SK-N-SH (cell line): Measurements from ENCODE around the gene GOLGA3. TPM values are rescaled to one million over a fixed set of nuclear protein-coding genes. Genes with fewer than 3 reads are reported as not detected.

ENCODE experiments used
- CTCF ChIA-PET: fragments of 300-600, 350-600 bp; formaldehyde crosslinking; extraction: SDS; loops from one replicate; lab custom pipeline; 2021; lab: Yijun Ruan, JAX
- POLR2A ChIA-PET: fragments of 350-600 bp; sonication (Branson Sonifier 250); formaldehyde crosslinking; extraction: SDS; loops from one replicate; lab custom pipeline; 2020; ENCODE audit warnings: antibody characterized with exemption, inconsistent platforms; lab: Yijun Ruan, JAX
- DNase-seq: peaks from one replicate; pipeline ENCODE4 v3.0.0; 2012
- H2AFZ ChIP-seq: fragments of 200-600 bp; sonication (generic); 2 replicates; pipeline ENCODE4 v1.8.1; 2016; ENCODE audit warnings: antibody characterized with exemption, mild to moderate bottlenecking, low read depth
- H3F3A ChIP-seq: fragments of 200-600 bp; sonication (generic); replicated peaks from 2 replicates; pipeline ENCODE3; 2016; ENCODE audit warnings: antibody characterized with exemption, mild to moderate bottlenecking; ENCODE audit not compliant: insufficient read depth
- H3K27ac ChIP-seq, 2 experiments: fragments of 200-500 bp in 1 of 2; fragments of 200-600 bp in 1 of 2; sonication (Bioruptor generic) in 1 of 2; sonication (generic), shearing (Covaris generic) in 1 of 2; 2 replicates each; pipeline versions ENCODE4 v1.5.1 to v1.6.1; 2014 to 2016; ENCODE audit warnings: low read depth in 2 of 2, inconsistent platforms in 1 of 2, low read length in 1 of 2, mild to moderate bottlenecking in 1 of 2, mixed read lengths in 1 of 2
- H3K27me3 ChIP-seq: fragments of 200-600 bp; sonication (generic), shearing (Covaris generic); 2 replicates; pipeline ENCODE4 v1.6.1; 2016; ENCODE audit warnings: mixed run types; ENCODE audit not compliant: insufficient read depth
- H3K36me3 ChIP-seq, 2 experiments: fragments of 200-500 bp in 1 of 2; fragments of 200-600 bp in 1 of 2; sonication (Bioruptor generic) in 1 of 2; sonication (generic) in 1 of 2; replicated peaks in 1 of 2; 2 replicates each; pipeline versions ENCODE3 to v1.5.1; 2014 to 2016; ENCODE audit warnings: low read length in 1 of 2, mild to moderate bottlenecking in 1 of 2; ENCODE audit not compliant: insufficient read depth in 2 of 2, control insufficient read depth in 1 of 2
- H3K4me1 ChIP-seq, 2 experiments: fragments of 200-500 bp in 1 of 2; fragments of 200-600 bp in 1 of 2; sonication (Bioruptor generic) in 1 of 2; sonication (generic), shearing (Covaris generic) in 1 of 2; 2 replicates each; pipeline versions ENCODE4 v1.5.1 to v1.6.1; 2014 to 2016; ENCODE audit warnings: low read depth in 1 of 2, low read length in 1 of 2, mixed run types in 1 of 2; ENCODE audit not compliant: insufficient read depth in 2 of 2, control insufficient read depth in 1 of 2
- H3K4me2 ChIP-seq: fragments of 200-600 bp; sonication (generic), shearing (Covaris generic); 2 replicates; pipeline ENCODE4 v1.6.1; 2017; ENCODE audit warnings: mixed run types
- H3K4me3 ChIP-seq, 2 experiments: fragments of 200-500 bp in 1 of 2; fragments of 200-600 bp in 1 of 2; sonication (Bioruptor generic) in 1 of 2; sonication (generic), shearing (Covaris generic) in 1 of 2; 2 replicates each; pipeline versions ENCODE4 v1.5.1 to v1.8.1; 2014 to 2016; ENCODE audit warnings: low read depth in 2 of 2, inconsistent platforms in 1 of 2, low read length in 1 of 2, mild to moderate bottlenecking in 1 of 2, mixed read lengths in 1 of 2, moderate library complexity in 1 of 2
- H3K79me2 ChIP-seq: fragments of 200-600 bp; sonication (generic); 2 replicates; pipeline ENCODE4 v1.8.1; 2017; ENCODE audit warnings: mild to moderate bottlenecking; ENCODE audit not compliant: insufficient read depth
- H3K9ac ChIP-seq: fragments of 200-600 bp; sonication (generic); 2 replicates; pipeline ENCODE4 v1.6.1; 2017; ENCODE audit warnings: mixed run types
- H3K9me2 ChIP-seq: fragments of 200-600 bp; sonication (generic); 2 replicates; pipeline ENCODE4 v1.6.1; 2017; ENCODE audit warnings: mixed run types
- H3K9me3 ChIP-seq: fragments of 200-600 bp; sonication (generic); 2 replicates; pipeline ENCODE4 v1.6.1; 2017; ENCODE audit warnings: mixed run types, mild to moderate bottlenecking, moderate library complexity
- H4K20me1 ChIP-seq: fragments of 200-600 bp; sonication (generic); 2 replicates; pipeline ENCODE4 v1.6.1; 2017; ENCODE audit warnings: mild to moderate bottlenecking, mixed run types; ENCODE audit not compliant: insufficient read depth
- CTCF ChIP-seq: fragments of 200-600 bp; sonication (generic); IDR thresholded peaks from 2 replicates; pipeline ENCODE4 v1.6.1; 2017; ENCODE audit warnings: antibody characterized with exemption, mild to moderate bottlenecking, moderate library complexity
- EP300 ChIP-seq, 2 experiments: IDR thresholded peaks; 2 replicates each; pipeline versions ENCODE4 v1.4.0 to v1.6.1; 2012; ENCODE audit warnings: borderline replicate concordance in 1 of 2, low read depth in 1 of 2, low read length in 1 of 2
- FOSL2 ChIP-seq: IDR thresholded peaks from 2 replicates; pipeline ENCODE4 v1.4.0; 2012; ENCODE audit warnings: low read depth, mild to moderate bottlenecking, moderate library complexity, borderline replicate concordance
- GABPA ChIP-seq: IDR thresholded peaks from 2 replicates; pipeline ENCODE4 v1.4.0; 2012; ENCODE audit warnings: low read depth, mild to moderate bottlenecking
- JUND ChIP-seq: IDR thresholded peaks from 2 replicates; pipeline ENCODE4 v1.4.0; 2012
- MEF2A ChIP-seq: IDR thresholded peaks from 2 replicates; pipeline ENCODE4 v1.4.0; 2012; ENCODE audit warnings: low read depth, borderline replicate concordance
- NFIC ChIP-seq: IDR thresholded peaks from 2 replicates; pipeline ENCODE4 v1.4.0; 2012; ENCODE audit warnings: borderline replicate concordance
- PBX3 ChIP-seq: IDR thresholded peaks from 2 replicates; pipeline ENCODE4; 2012
- POLR2AphosphoS5 ChIP-seq: IDR thresholded peaks from 2 replicates; pipeline ENCODE4 v1.6.1; 2012; ENCODE audit warnings: low read depth, low read length
- RAD21 ChIP-seq: IDR thresholded peaks from 2 replicates; pipeline ENCODE4 v1.6.1; 2012; ENCODE audit warnings: mild to moderate bottlenecking, low read length
- RCOR1 ChIP-seq: fragments of 150-350 bp; IDR thresholded peaks from 2 replicates; pipeline ENCODE4 v1.6.1; 2017; ENCODE audit warnings: antibody characterized with exemption, low read length
- REST ChIP-seq: IDR thresholded peaks from 2 replicates; pipeline ENCODE4 v1.6.1; 2012; ENCODE audit warnings: mild to moderate bottlenecking, low read depth, low read length, moderate library complexity
- TAF1 ChIP-seq: IDR thresholded peaks from 2 replicates; pipeline ENCODE4 v1.6.1; 2012; ENCODE audit warnings: low read depth, mild to moderate bottlenecking, low read length, moderate library complexity, borderline replicate concordance
- USF2 ChIP-seq: fragments of 150-350 bp; IDR thresholded peaks from 2 replicates; pipeline ENCODE4 v1.6.1; 2017; ENCODE audit warnings: antibody characterized with exemption, low read length, low read depth, borderline replicate concordance
- ZBTB33 ChIP-seq: IDR thresholded peaks from 2 replicates; pipeline ENCODE4 v1.4.0; 2012; ENCODE audit warnings: low read depth, borderline replicate concordance
- WGBS: methylation state at CpG from one replicate; pipeline ENCODE4 v1.1.6; 2017; ENCODE audit warnings: low lambda C conversion rate; 5-methylcytosine and 5-hydroxymethylcytosine counted together
- polyA plus RNA-seq, 3 experiments: library from polyadenylated mRNA; depleted of rRNA; stranded (reverse); fragments of >200 nt; gene quantifications; 2 replicates each; pipeline ENCODE4 v1.2.3, GENCODE V29; 2012

The GOLGA3 gene
- polyA plus RNA-seq, 1 of the 3 experiments (the other 2 are of a cell fraction) = 16.9 TPM

GRCh38 chr12:132874175-132874574, 45.5 kb upstream of the GOLGA3 start:
- no peaks in the 10 kb centered on the region for H4K20me1 ChIP-seq
- H2AFZ ChIP-seq = no peak overlapping the region
- no peak overlapping the region for H3K9ac ChIP-seq
- DNase-seq = no peak
- WGBS = 90% methylated on average over 7 of the region's 11 CpGs
- H3K27ac ChIP-seq = no peak overlapping the region
- TF ChIP-seq NFIC = no peak
- TF ChIP-seq, all 33 proteins: peak for 0
- no peaks in the 10 kb centered on the region for H3K4me1 ChIP-seq
- no peaks in the 10 kb centered on the region for H3K27me3 ChIP-seq
- ChIA-PET POLR2A (no interaction called here), CTCF (no interaction called here)
- H3K4me2 ChIP-seq = no peak overlapping the region
- peaks cover 43% of the 10 kb centered on the region for H3K79me2 ChIP-seq
- H3F3A ChIP-seq = peaks cover 3% of the 10 kb centered on the region
- H3K36me3 ChIP-seq = peaks cover 55 to 68% of the 10 kb centered on the region in 2 experiments
- H3K9me2 ChIP-seq = no peaks in the 10 kb centered on the region
- no peak overlapping the region for H3K4me3 ChIP-seq
- H3K9me3 ChIP-seq = no peaks in the 10 kb centered on the region

GRCh38 chr12:132873724-132874123, 45.1 kb upstream of the GOLGA3 start:
- H3K4me3 ChIP-seq = no peak overlapping the region
- no peak for TF ChIP-seq JUND
- TF ChIP-seq GABPA = no peak
- no peak for TF ChIP-seq RCOR1
- no peak for TF ChIP-seq CTCF
- no peak for TF ChIP-seq PBX3
- TF ChIP-seq ZBTB33 = no peak
- TF ChIP-seq EP300 (IDR thresholded peaks at IDR 0.05; ENCODE audit: borderline replicate concordance in 1 of 2, low read depth in 1 of 2, low read length in 1 of 2) = no peak
- TF ChIP-seq TAF1 = no peak
- no peak for TF ChIP-seq RAD21
- no peak for TF ChIP-seq POLR2AphosphoS5
- TF ChIP-seq MEF2A = no peak
- TF ChIP-seq FOSL2 = no peak
- TF ChIP-seq REST = no peak
- no peak for TF ChIP-seq USF2
- H3K4me1 ChIP-seq = no peaks in the 10 kb centered on the region
- H3K9me3 ChIP-seq = no peaks in the 10 kb centered on the region
- ChIA-PET CTCF (no interaction called here), POLR2A (no interaction called here)
- no peaks in the 10 kb centered on the region for H3K9me2 ChIP-seq
- DNase-seq = no peak
- peaks cover 39% of the 10 kb centered on the region for H3K79me2 ChIP-seq
- WGBS = 90% methylated on average over 6 of the region's 10 CpGs
- H3K27me3 ChIP-seq = no peaks in the 10 kb centered on the region
- no peak overlapping the region for H2AFZ ChIP-seq
- H4K20me1 ChIP-seq = no peaks in the 10 kb centered on the region
- H3K9ac ChIP-seq = no peak overlapping the region
- H3K27ac ChIP-seq = no peak overlapping the region
- no peak overlapping the region for H3K4me2 ChIP-seq
- peaks cover 3% of the 10 kb centered on the region for H3F3A ChIP-seq
- H3K36me3 ChIP-seq = peaks cover 55 to 63% of the 10 kb centered on the region in 2 experiments
